HEK293 (cell line): ENCODE measurements around the gene COG8.
A peak's percentile ranks its signal among the peaks of the same experiment; 100 is the strongest.

Source experiments
- GFI1B ChIP-seq: fragments of 450-650 bp; formaldehyde crosslinking; IDR thresholded peaks from 2 replicates; pipeline ENCODE4 v1.5.1; 2016; ENCODE audit warnings: missing biosample characterization, missing genetic modification characterization
- HOXC10 ChIP-seq: sonication (generic); formaldehyde crosslinking; IDR thresholded peaks from 2 replicates; pipeline ENCODE4 v1.8.1; 2023; ENCODE audit warnings: mild to moderate bottlenecking, missing genetic modification reagents
- IKZF3 ChIP-seq: fragments of 450-650 bp; IDR thresholded peaks from 2 replicates; pipeline ENCODE4 v1.5.0; 2018; ENCODE audit warnings: missing biosample characterization, mild to moderate bottlenecking, missing genetic modification characterization, moderate library complexity
- OVOL3 ChIP-seq: fragments of 450-650 bp; formaldehyde crosslinking; IDR thresholded peaks from 2 replicates; pipeline ENCODE4 v1.5.1; 2016; ENCODE audit warnings: missing biosample characterization, missing genetic modification characterization
- PRDM6 ChIP-seq: fragments of 450-650 bp; formaldehyde crosslinking; IDR thresholded peaks from 2 replicates; pipeline ENCODE4 v1.5.1; 2017; ENCODE audit warnings: missing biosample characterization, missing genetic modification characterization
- RBAK ChIP-seq: fragments of 450-650 bp; formaldehyde crosslinking; IDR thresholded peaks from 2 replicates; pipeline ENCODE4 v1.5.1; 2016; ENCODE audit warnings: missing biosample characterization, missing genetic modification characterization
- REST ChIP-seq: fragments of 450-650 bp; formaldehyde crosslinking; IDR thresholded peaks from 2 replicates; pipeline ENCODE4 v1.5.1; 2016; ENCODE audit warnings: missing biosample characterization, missing genetic modification characterization
- SP2 ChIP-seq: fragments of 450-650 bp; formaldehyde crosslinking; IDR thresholded peaks from 2 replicates; pipeline ENCODE4 v1.5.1; 2016; ENCODE audit warnings: missing biosample characterization, missing genetic modification characterization
- WT1 ChIP-seq: fragments of 450-650 bp; formaldehyde crosslinking; IDR thresholded peaks from 2 replicates; pipeline ENCODE4 v1.5.1; 2016; ENCODE audit warnings: missing biosample characterization, missing genetic modification characterization
- ZBTB17 ChIP-seq: fragments of 450-650 bp; formaldehyde crosslinking; IDR thresholded peaks from 2 replicates; pipeline ENCODE4 v1.5.1; 2016; ENCODE audit warnings: missing biosample characterization, missing genetic modification characterization
- ZBTB20 ChIP-seq: fragments of 450-650 bp; formaldehyde crosslinking; IDR thresholded peaks from 2 replicates; pipeline ENCODE4 v1.5.1; 2016; ENCODE audit warnings: missing biosample characterization, missing genetic modification characterization
- ZFHX2 ChIP-seq: fragments of 450-650 bp; formaldehyde crosslinking; conservative IDR thresholded peaks from 2 replicates; pipeline ENCODE4 v1.5.1; 2016; ENCODE audit warnings: missing biosample characterization, missing genetic modification characterization
- ZFP69B ChIP-seq: fragments of 450-650 bp; formaldehyde crosslinking; IDR thresholded peaks from 2 replicates; pipeline ENCODE4 v1.5.1; 2016; ENCODE audit warnings: missing biosample characterization, missing genetic modification characterization
- ZNF112 ChIP-seq: fragments of 450-650 bp; formaldehyde crosslinking; IDR thresholded peaks from 2 replicates; pipeline ENCODE4 v1.5.0; 2017; ENCODE audit warnings: missing biosample characterization, missing genetic modification characterization
- ZNF16 ChIP-seq: fragments of 450-650 bp; formaldehyde crosslinking; IDR thresholded peaks from 2 replicates; pipeline ENCODE4 v1.5.1; 2016; ENCODE audit warnings: low read depth, missing biosample characterization, missing genetic modification characterization
- ZNF18 ChIP-seq: fragments of 450-650 bp; formaldehyde crosslinking; IDR thresholded peaks from 2 replicates; pipeline ENCODE4 v1.5.1; 2016; ENCODE audit warnings: missing biosample characterization, missing genetic modification characterization
- ZNF266 ChIP-seq: fragments of 450-650 bp; formaldehyde crosslinking; IDR thresholded peaks from 2 replicates; pipeline ENCODE4 v1.5.1; 2016; ENCODE audit warnings: missing biosample characterization, missing genetic modification characterization, low read depth
- ZNF280C ChIP-seq: fragments of 450-650 bp; formaldehyde crosslinking; IDR thresholded peaks from 2 replicates; pipeline ENCODE4 v1.5.1; 2016; ENCODE audit warnings: missing biosample characterization, missing genetic modification characterization
- ZNF292 ChIP-seq: fragments of 450-650 bp; formaldehyde crosslinking; IDR thresholded peaks from 2 replicates; pipeline ENCODE4 v1.5.1; 2016; ENCODE audit warnings: low read depth, missing biosample characterization, missing genetic modification characterization, borderline replicate concordance
- ZNF302 ChIP-seq: fragments of 450-650 bp; formaldehyde crosslinking; IDR thresholded peaks from 2 replicates; pipeline ENCODE4 v1.5.1; 2016; ENCODE audit warnings: missing biosample characterization, missing genetic modification characterization, low read depth
- ZNF391 ChIP-seq: fragments of 450-650 bp; formaldehyde crosslinking; IDR thresholded peaks from 2 replicates; pipeline ENCODE4 v1.5.1; 2016; ENCODE audit warnings: low read depth, missing biosample characterization, missing genetic modification characterization, borderline replicate concordance
- ZNF394 ChIP-seq: fragments of 450-650 bp; formaldehyde crosslinking; IDR thresholded peaks from 2 replicates; pipeline ENCODE4 v1.5.1; 2016; ENCODE audit warnings: missing biosample characterization, missing genetic modification characterization, mild to moderate bottlenecking, moderate library complexity, borderline replicate concordance
- ZNF404 ChIP-seq: fragments of 450-650 bp; formaldehyde crosslinking; IDR thresholded peaks from 2 replicates; pipeline ENCODE4 v1.5.1; 2017; ENCODE audit warnings: missing biosample characterization, missing genetic modification characterization
- ZNF423 ChIP-seq: fragments of 450-650 bp; formaldehyde crosslinking; IDR thresholded peaks from 2 replicates; pipeline ENCODE4 v1.5.1; 2016; ENCODE audit warnings: missing biosample characterization, missing genetic modification characterization
- ZNF433 ChIP-seq: fragments of 450-650 bp; formaldehyde crosslinking; IDR thresholded peaks from 2 replicates; pipeline ENCODE4 v1.5.1; 2016; ENCODE audit warnings: missing biosample characterization, missing genetic modification characterization, low read depth
- ZNF513 ChIP-seq: fragments of 450-650 bp; IDR thresholded peaks from 2 replicates; pipeline ENCODE4 v1.5.1; 2018; ENCODE audit warnings: missing biosample characterization, missing genetic modification characterization
- ZNF544 ChIP-seq: fragments of 450-650 bp; formaldehyde crosslinking; IDR thresholded peaks from 2 replicates; pipeline ENCODE4 v1.5.0; 2017; ENCODE audit warnings: missing biosample characterization, missing genetic modification characterization
- ZNF560 ChIP-seq: fragments of 450-650 bp; formaldehyde crosslinking; IDR thresholded peaks from 2 replicates; pipeline ENCODE4 v1.5.1; 2017; ENCODE audit warnings: missing biosample characterization, missing genetic modification characterization, borderline replicate concordance
- ZNF610 ChIP-seq: fragments of 450-650 bp; formaldehyde crosslinking; IDR thresholded peaks from 2 replicates; pipeline ENCODE4 v1.5.1; 2016; ENCODE audit warnings: missing biosample characterization, missing genetic modification characterization, borderline replicate concordance
- ZNF664 ChIP-seq: fragments of 450-650 bp; formaldehyde crosslinking; IDR thresholded peaks from 2 replicates; pipeline ENCODE4 v1.5.1; 2016; ENCODE audit warnings: missing biosample characterization, missing genetic modification characterization
- ZNF707 ChIP-seq: fragments of 450-650 bp; formaldehyde crosslinking; IDR thresholded peaks from 2 replicates; pipeline ENCODE4 v1.5.1; 2016; ENCODE audit warnings: missing biosample characterization, missing genetic modification characterization

The COG8 gene

GRCh38 chr16:69339289-69340094, at the start of gene COG8, which contains the start of gene NIP7 (continued):
- TF ChIP-seq ZNF610 (no peak), ZBTB17 (tag by site-specific recombination) (peak; percentile 95), ZBTB20 (no peak; the same call in 1 of the 2 replicates), ZNF280C (tag by site-specific recombination) (no peak), ZNF112 (tag by site-specific recombination) (no peak), ZNF292 (no peak), ZFP69B (no peak), SP2 (peak; percentile 91), ZNF513 (peak; percentile 13; the same call in 1 of the 2 replicates), ZNF391 (tag by site-specific recombination) (no peak), ZNF302 (tag by site-specific recombination) (no peak), OVOL3 (tag by site-specific recombination) (no peak), ZFHX2 (peak; percentile 52), ZNF404 (no peak), RBAK (tag by site-specific recombination) (no peak), WT1 (tag by site-specific recombination) (no peak), REST (tag by site-specific recombination) (no peak; the same call in 1 of the 2 replicates), ZNF433 (tag by site-specific recombination) (no peak), ZNF423 (tag by site-specific recombination) (no peak), GFI1B (tag by site-specific recombination) (no peak), IKZF3 (no peak), ZNF266 (tag by site-specific recombination) (no peak), ZNF664 (tag by site-specific recombination) (no peak), HOXC10 (CRISPR knock-in tag) (no peak), ZNF560 (tag by site-specific recombination) (no peak), ZNF394 (tag by site-specific recombination) (no peak; the same call in 1 of the 2 replicates), ZNF18 (tag by site-specific recombination) (no peak), ZNF544 (no peak), PRDM6 (no peak), ZNF707 (no peak), ZNF16 (tag by site-specific recombination) (no peak)
